Uterus (tissue), 2 donors: ENCODE measurements around the gene CPB1.

ENCODE experiments used
- POLR2A ChIP-seq, 2 donors: fragments of 450-650 bp; IDR thresholded peaks; one replicate each; pipeline ENCODE4 v1.6.1; 2016; ENCODE audit warnings: antibody characterized with exemption in 2 of 2, mild to moderate bottlenecking in 1 of 2, moderate library complexity in 1 of 2
- TF ChIP-seq, protein P1 (sequence below), 4 experiments: fragments of 200-600 bp in 2 of 4; fragments of 450-650 bp in 2 of 4; sonication (generic) in 2 of 4; IDR thresholded peaks; one replicate each; pipeline ENCODE4 v1.5.1; 2016 to 2019; ENCODE audit warnings: antibody characterized with exemption in 4 of 4, mild to moderate bottlenecking in 2 of 4, moderate library complexity in 1 of 4

GRCh38 chr3:148854061-148854460 lies 26.4 kb downstream of the CPB1 start:
- TF ChIP-seq, protein P1, sequence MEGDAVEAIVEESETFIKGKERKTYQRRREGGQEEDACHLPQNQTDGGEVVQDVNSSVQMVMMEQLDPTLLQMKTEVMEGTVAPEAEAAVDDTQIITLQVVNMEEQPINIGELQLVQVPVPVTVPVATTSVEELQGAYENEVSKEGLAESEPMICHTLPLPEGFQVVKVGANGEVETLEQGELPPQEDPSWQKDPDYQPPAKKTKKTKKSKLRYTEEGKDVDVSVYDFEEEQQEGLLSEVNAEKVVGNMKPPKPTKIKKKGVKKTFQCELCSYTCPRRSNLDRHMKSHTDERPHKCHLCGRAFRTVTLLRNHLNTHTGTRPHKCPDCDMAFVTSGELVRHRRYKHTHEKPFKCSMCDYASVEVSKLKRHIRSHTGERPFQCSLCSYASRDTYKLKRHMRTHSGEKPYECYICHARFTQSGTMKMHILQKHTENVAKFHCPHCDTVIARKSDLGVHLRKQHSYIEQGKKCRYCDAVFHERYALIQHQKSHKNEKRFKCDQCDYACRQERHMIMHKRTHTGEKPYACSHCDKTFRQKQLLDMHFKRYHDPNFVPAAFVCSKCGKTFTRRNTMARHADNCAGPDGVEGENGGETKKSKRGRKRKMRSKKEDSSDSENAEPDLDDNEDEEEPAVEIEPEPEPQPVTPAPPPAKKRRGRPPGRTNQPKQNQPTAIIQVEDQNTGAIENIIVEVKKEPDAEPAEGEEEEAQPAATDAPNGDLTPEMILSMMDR (IDR thresholded peaks at IDR 0.05), result no peak
- no peak for TF ChIP-seq POLR2A (IDR thresholded peaks at IDR 0.05)
